Measurements from ENCODE around the gene ZNF708.
A peak's percentile ranks its signal among the peaks of the same experiment; 100 is the strongest.
"Not testable (repeated sequence)": the region's sequence is repeated elsewhere in the genome, so short reads cannot be mapped to it uniquely, and the experiment has no call there.

Gene ZNF708

DNA sequence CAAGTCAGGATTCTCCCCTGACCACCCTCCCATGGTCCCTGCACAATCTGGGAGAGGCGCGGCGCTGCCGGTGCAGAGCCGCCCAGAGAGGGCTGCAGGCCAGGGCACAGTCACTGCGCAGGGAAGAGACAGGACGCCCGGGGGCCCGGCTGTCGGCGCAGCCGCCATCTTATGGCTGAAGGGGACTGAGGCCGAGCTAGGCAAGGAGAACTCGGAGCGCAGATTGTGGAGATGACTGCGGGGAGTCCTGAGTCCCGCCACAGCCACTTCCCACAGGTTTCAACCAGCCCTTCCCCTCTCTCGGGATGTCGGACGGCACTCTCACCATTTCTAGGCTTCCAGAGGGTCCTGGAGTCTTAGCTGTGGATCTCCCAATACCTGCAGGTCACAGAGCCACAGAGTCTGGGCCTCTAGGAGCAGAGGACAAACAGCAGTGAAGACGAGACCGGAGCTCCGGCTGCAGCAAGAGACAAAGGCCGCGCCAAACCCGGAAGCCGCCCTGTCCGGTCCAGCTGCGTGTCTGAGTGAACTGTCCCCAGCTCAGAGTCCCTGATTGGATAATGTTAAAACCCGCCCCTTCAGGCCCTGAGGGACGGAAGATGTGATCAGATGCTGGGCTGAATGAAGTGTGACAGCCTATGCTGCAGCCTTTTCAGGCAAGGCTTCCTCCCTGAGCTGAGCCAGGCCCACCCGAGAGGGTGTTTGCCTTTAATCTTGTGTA lies at the start of gene ZNF708:
Gene ZNF708, minus strand, starts transcription at position 526 of the 721 bp plus-strand sequence. Its CDS starts 198 bp downstream, at position 328.
- H3K4me3 ChIP-seq (ENCODE audit: low read length) = peak within 1 kb of the TSS; percentile 86
- H3K9me3 ChIP-seq (ENCODE audit: insufficient read depth, low read length) = peaks cover 14% of the 10 kb centered on the region; the same call in 1 of the 2 replicates
- H3K79me2 ChIP-seq (ENCODE audit: low read length) = peaks cover 49% of the 10 kb centered on the region
- TF ChIP-seq EZH2phosphoT487 (IDR thresholded peaks at IDR 0.05; ENCODE audit: low read depth) = no peak
- TF ChIP-seq, protein P1, sequence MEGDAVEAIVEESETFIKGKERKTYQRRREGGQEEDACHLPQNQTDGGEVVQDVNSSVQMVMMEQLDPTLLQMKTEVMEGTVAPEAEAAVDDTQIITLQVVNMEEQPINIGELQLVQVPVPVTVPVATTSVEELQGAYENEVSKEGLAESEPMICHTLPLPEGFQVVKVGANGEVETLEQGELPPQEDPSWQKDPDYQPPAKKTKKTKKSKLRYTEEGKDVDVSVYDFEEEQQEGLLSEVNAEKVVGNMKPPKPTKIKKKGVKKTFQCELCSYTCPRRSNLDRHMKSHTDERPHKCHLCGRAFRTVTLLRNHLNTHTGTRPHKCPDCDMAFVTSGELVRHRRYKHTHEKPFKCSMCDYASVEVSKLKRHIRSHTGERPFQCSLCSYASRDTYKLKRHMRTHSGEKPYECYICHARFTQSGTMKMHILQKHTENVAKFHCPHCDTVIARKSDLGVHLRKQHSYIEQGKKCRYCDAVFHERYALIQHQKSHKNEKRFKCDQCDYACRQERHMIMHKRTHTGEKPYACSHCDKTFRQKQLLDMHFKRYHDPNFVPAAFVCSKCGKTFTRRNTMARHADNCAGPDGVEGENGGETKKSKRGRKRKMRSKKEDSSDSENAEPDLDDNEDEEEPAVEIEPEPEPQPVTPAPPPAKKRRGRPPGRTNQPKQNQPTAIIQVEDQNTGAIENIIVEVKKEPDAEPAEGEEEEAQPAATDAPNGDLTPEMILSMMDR (IDR thresholded peaks at IDR 0.05; ENCODE audit: low read depth, low read length) = no peak
- H3K36me3 ChIP-seq (replicated peaks; ENCODE audit: low read depth, low read length) = peaks cover 25% of the 10 kb centered on the region
- H3K9ac ChIP-seq (ENCODE audit: low read length) = peak within 1 kb of the TSS; percentile 96
- no peaks in the 10 kb centered on the region for H4K20me1 ChIP-seq (ENCODE audit: insufficient read depth, low read length)
- no peaks in the 10 kb centered on the region for H3K27me3 ChIP-seq (ENCODE audit: low read depth, low read length)
- H3K4me2 ChIP-seq (ENCODE audit: low read length) = peak within 1 kb of the TSS; percentile 66
- peaks cover 6% of the 10 kb centered on the region for H3K4me1 ChIP-seq (ENCODE audit: low read length)
- H3K27ac ChIP-seq (ENCODE audit: low read length) = peak within 1 kb of the TSS; percentile 80
- peak within 1 kb of the TSS; percentile 91 for H2AFZ ChIP-seq (ENCODE audit: low read depth, low read length)

DNA sequence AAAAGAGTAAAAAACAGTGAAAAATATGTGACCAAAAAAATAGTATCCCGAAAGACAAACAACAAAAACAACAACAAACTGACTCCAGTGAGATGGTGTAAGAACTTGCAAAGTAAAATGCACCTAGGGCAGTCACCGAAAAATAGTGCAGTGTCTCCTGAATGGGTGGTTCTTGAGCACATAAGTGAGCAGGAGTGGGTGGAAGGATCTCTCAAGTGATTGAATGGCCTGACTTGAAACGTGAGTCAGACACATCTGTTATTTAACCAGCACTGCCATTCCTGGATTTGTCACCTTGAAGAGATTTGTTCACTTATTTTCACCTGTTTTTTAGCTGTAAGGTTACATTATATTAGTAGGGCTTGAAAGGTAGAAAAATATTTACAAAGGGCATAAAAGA lies 33.1 kb upstream of the ZNF708 start:
- no peaks in the 10 kb centered on the region for H3K4me1 ChIP-seq (ENCODE audit: low read length)
- no peak overlapping the region for H2AFZ ChIP-seq (ENCODE audit: low read depth, low read length)
- H3K36me3 ChIP-seq (replicated peaks; ENCODE audit: low read depth, low read length) = peaks cover 70% of the 10 kb centered on the region
- peaks cover 45% of the 10 kb centered on the region for H3K79me2 ChIP-seq (ENCODE audit: low read length)
- H3K4me3 ChIP-seq (ENCODE audit: low read length) = no peak overlapping the region
- no peaks in the 10 kb centered on the region for H3K27me3 ChIP-seq (ENCODE audit: low read depth, low read length)
- H3K9ac ChIP-seq (ENCODE audit: low read length) = no peak overlapping the region
- no peak overlapping the region for H3K4me2 ChIP-seq (ENCODE audit: low read length)
- TF ChIP-seq, protein P1 (IDR thresholded peaks at IDR 0.05; ENCODE audit: low read depth, low read length) = no peak
- TF ChIP-seq EZH2phosphoT487 (IDR thresholded peaks at IDR 0.05; ENCODE audit: low read depth) = no peak
- no peaks in the 10 kb centered on the region for H4K20me1 ChIP-seq (ENCODE audit: insufficient read depth, low read length)
- H3K9me3 ChIP-seq (ENCODE audit: insufficient read depth, low read length) = peaks cover 14% of the 10 kb centered on the region
- no peak overlapping the region for H3K27ac ChIP-seq (ENCODE audit: low read length)

DNA sequence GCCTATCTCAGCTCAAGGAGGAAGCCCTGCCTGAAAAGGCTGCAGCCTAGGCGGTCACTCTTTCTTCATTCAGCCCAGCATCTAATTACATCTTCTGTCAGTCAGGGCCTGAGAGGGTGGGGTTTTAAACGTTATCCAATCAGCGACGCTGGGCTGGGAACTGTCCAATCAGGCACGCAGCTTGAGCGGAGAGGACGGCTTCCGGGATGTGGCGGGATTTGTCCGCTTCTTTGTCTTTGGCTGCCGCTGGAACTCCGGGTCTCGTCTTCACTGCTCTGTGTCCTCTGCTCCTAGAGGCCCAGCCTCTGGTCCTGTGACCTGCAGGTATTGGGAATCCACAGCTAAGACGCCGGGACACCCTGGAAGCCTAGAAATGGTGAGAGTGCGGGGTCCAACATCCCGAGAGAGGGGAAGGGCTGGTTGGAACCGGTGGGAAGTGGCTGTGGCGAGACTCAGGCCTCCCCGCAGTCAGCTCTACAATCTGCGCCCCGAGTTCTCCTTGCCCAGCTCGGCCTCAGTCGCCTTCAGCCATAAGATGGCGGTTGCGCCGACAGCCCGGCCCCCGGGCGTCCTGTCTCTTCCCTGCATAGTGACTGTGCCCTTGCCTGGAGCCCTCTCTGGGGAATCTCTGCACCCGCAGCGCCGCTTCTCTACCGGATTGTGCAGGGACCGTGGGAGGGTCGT lies 29.7 kb upstream of the ZNF708 start, which contains the start of gene ZNF738:
Gene ZNF738, plus strand, starts transcription at position 233 of the 684 bp plus-strand sequence. Its CDS starts 141 bp downstream, at position 374.
- H3K9me3 ChIP-seq (ENCODE audit: insufficient read depth, low read length) = peaks cover 8% of the 10 kb centered on the region
- TF ChIP-seq, protein P1 (IDR thresholded peaks at IDR 0.05; ENCODE audit: low read depth, low read length) = no peak
- TF ChIP-seq EZH2phosphoT487 (IDR thresholded peaks at IDR 0.05; ENCODE audit: low read depth) = no peak
- H3K4me3 ChIP-seq (ENCODE audit: low read length) = peak within 1 kb of the TSS; percentile 93
- H2AFZ ChIP-seq (ENCODE audit: low read depth, low read length) = peak within 1 kb of the TSS; percentile 81; the same call in 1 of the 2 replicates
- peak within 1 kb of the TSS; percentile 72 for H3K27ac ChIP-seq (ENCODE audit: low read length)
- peak within 1 kb of the TSS; percentile 93 for H3K9ac ChIP-seq (ENCODE audit: low read length)
- H3K36me3 ChIP-seq (replicated peaks; ENCODE audit: low read depth, low read length) = peaks cover 38% of the 10 kb centered on the region
- no peaks in the 10 kb centered on the region for H3K4me1 ChIP-seq (ENCODE audit: low read length)
- peaks cover 32% of the 10 kb centered on the region for H3K79me2 ChIP-seq (ENCODE audit: low read length)
- peak within 1 kb of the TSS; percentile 54 for H3K4me2 ChIP-seq (ENCODE audit: low read length)
- no peaks in the 10 kb centered on the region for H4K20me1 ChIP-seq (ENCODE audit: insufficient read depth, low read length)
- no peaks in the 10 kb centered on the region for H3K27me3 ChIP-seq (ENCODE audit: low read depth, low read length)

DNA sequence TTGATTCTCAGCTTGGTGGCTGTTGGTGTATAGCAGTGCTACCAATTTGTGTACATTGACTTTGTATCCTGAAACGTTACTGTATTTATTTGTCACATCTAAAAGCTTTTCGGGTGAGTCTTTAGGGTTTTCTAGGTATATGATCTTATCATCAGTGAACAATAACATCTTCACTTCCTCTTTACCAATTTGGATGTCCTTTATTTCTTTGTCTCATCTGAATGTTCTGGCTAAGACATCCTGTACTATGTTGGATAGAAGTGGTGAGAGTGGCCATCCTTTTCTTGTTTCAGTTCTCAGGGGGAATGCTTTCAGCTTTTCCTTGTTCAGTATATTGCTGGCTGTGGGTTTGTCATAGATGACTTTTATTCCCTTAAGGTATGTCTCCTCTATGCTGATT lies 23.6 kb upstream of the ZNF708 start:
- TF ChIP-seq EZH2phosphoT487 (IDR thresholded peaks at IDR 0.05; ENCODE audit: low read depth) = no peak
- TF ChIP-seq, protein P1 (IDR thresholded peaks at IDR 0.05; ENCODE audit: low read depth, low read length) = no peak
- Histone ChIP-seq H3K79me2 (ENCODE audit: low read length) (no peaks in the 10 kb centered on the region), H3K4me1 (ENCODE audit: low read length) (no peaks in the 10 kb centered on the region), H3K4me2 (ENCODE audit: low read length) (no peak overlapping the region), H3K9ac (ENCODE audit: low read length) (no peak overlapping the region), H3K4me3 (ENCODE audit: low read length) (no peak overlapping the region), H3K27me3 (ENCODE audit: low read depth, low read length) (no peaks in the 10 kb centered on the region), H2AFZ (ENCODE audit: low read depth, low read length) (no peak overlapping the region), H3K27ac (ENCODE audit: low read length) (no peak overlapping the region), H3K36me3 (replicated peaks; ENCODE audit: low read depth, low read length) (no peaks in the 10 kb centered on the region), H3K9me3 (ENCODE audit: insufficient read depth, low read length) (no peaks in the 10 kb centered on the region), H4K20me1 (ENCODE audit: insufficient read depth, low read length) (no peaks in the 10 kb centered on the region)

DNA sequence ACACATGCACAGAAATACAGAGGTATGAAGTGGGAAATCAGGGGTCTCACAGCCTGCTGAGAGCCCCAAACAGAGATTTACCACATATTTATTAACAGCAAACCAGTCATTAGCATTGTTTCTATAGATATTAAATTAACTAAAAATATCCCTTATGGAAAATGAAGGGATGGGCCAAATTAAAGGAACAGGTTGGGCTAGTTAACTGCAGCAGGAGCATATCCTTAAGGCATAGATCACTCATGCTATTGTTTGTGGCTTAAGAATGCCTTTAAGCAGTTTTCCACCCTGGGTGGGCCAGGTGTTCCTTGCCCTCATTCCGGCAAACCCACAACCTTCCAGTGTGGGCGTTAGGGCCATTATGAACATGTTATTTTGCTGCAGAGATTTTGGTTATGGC lies 15.6 kb upstream of the ZNF708 start:
- not testable (repeated sequence) for H3K27ac ChIP-seq (ENCODE audit: low read length); H4K20me1 ChIP-seq (ENCODE audit: insufficient read depth, low read length); H3K4me2 ChIP-seq (ENCODE audit: low read length); H3K9ac ChIP-seq (ENCODE audit: low read length); H3K4me3 ChIP-seq (ENCODE audit: low read length); H3K4me1 ChIP-seq (ENCODE audit: low read length); H3K27me3 ChIP-seq (ENCODE audit: low read depth, low read length); H3K9me3 ChIP-seq (ENCODE audit: insufficient read depth, low read length); H3K79me2 ChIP-seq (ENCODE audit: low read length); H3K36me3 ChIP-seq (replicated peaks; ENCODE audit: low read depth, low read length); H2AFZ ChIP-seq (ENCODE audit: low read depth, low read length)
